Stimulated activated CD4-positive, alpha-beta T cell treated with anti-CD3 and anti-CD28 coated beads, TNF-alpha, amount 100 ng/mL, for 1 hour (primary cell): ENCODE measurements around the gene LANCL1.

Experiments
- DNase-seq, 3 donors: peaks; one replicate each; pipeline ENCODE4 v3.0.0-alpha.2; 2020; ENCODE audit warnings: low read depth in 3 of 3, low spot score in 1 of 3

LANCL1 gene

GRCh38 chr2:210476194-210477128, at the start of gene LANCL1:
TSS of gene LANCL1 (minus strand) at chr2:210476759. CDS start at chr2:210476396, 363 bp downstream.
- peak; percentile 44 to 62 (median 54) for DNase-seq

- no peak for DNase-seq
Observed at GRCh38 chr2:210524533-210524932, 48.0 kb upstream of the LANCL1 start.

- DNase-seq, result no peak
Observed at GRCh38 chr2:210523650-210524289, 47.2 kb upstream of the LANCL1 start.

GRCh38 chr2:210522399-210522798, 45.8 kb upstream of the LANCL1 start:
- no peak for DNase-seq

GRCh38 chr2:210519594-210519993, 43.0 kb upstream of the LANCL1 start:
- no peak for DNase-seq

- no peak for DNase-seq
Observed at GRCh38 chr2:210517264-210517663, 40.7 kb upstream of the LANCL1 start.

- no peak for DNase-seq
Observed at GRCh38 chr2:210515911-210516310, 39.4 kb upstream of the LANCL1 start.

GRCh38 chr2:210503725-210504191, 27.2 kb upstream of the LANCL1 start:
- no peak for DNase-seq

GRCh38 chr2:210503001-210503623, 26.6 kb upstream of the LANCL1 start:
- no peak for DNase-seq

- no peak for DNase-seq
Observed at GRCh38 chr2:210496512-210496911, 20.0 kb upstream of the LANCL1 start.

- DNase-seq, result no peak
Observed at GRCh38 chr2:210493528-210493927, 17.0 kb upstream of the LANCL1 start.

- DNase-seq, result no peak
Observed at GRCh38 chr2:210481601-210482175, 5.1 kb upstream of the LANCL1 start.

- DNase-seq, result no peak
Observed at GRCh38 chr2:210480764-210481163, 4.2 kb upstream of the LANCL1 start.

- DNase-seq, result no peak
Observed at GRCh38 chr2:210480079-210480478, 3.5 kb upstream of the LANCL1 start.

- DNase-seq, result no peak
Observed at GRCh38 chr2:210478661-210479060, 2.1 kb upstream of the LANCL1 start.

GRCh38 chr2:210477496-210477895, 937 bp upstream of the LANCL1 start:
- no peak for DNase-seq

GRCh38 chr2:210475706-210476105, 853 bp downstream of the LANCL1 start:
- no peak for DNase-seq

GRCh38 chr2:210474776-210475175, 1.8 kb downstream of the LANCL1 start:
- DNase-seq, result no peak

GRCh38 chr2:210461401-210461800, 15.2 kb downstream of the LANCL1 start:
- no peak for DNase-seq

- no peak for DNase-seq
Observed at GRCh38 chr2:210460322-210461227, 16.0 kb downstream of the LANCL1 start.
